HCT116 (cell line): Measurements from ENCODE around the gene PCDHGA1. TPM values are rescaled to one million over a fixed set of nuclear protein-coding genes. Genes with fewer than 3 reads are reported as not detected.

Experiments used
- ATAC-seq: fragments of 200-7000 bp; cut with Tn5 transposase; 2 replicates; pipeline ENCODE4 v1.9.1; 2020; ENCODE audit warnings: mild to moderate bottlenecking, moderate library complexity
- BruUV-seq: library from RNA; stranded (reverse); fragments of 400-500 nt; replicated peaks from 2 replicates; lab custom pipeline; 2021; lab: Mats Ljungman, UMichigan
- CTCF ChIA-PET: fragments of 300-600 bp; sonication (Branson Sonifier 250); formaldehyde crosslinking; loops from one replicate; lab custom pipeline; 2021; ENCODE audit warnings: antibody characterized with exemption; lab: Charles Lee
- POLR2A ChIA-PET: fragments of 300-600, 350-600 bp; sonication (Branson Sonifier 250); formaldehyde crosslinking; loops from one replicate; lab custom pipeline; 2021; ENCODE audit warnings: antibody characterized with exemption; lab: Charles Lee
- RAD21 ChIA-PET, 2 experiments: fragments of 300-600 bp; sonication (Branson Sonifier 250); formaldehyde crosslinking; loops; one replicate each; lab custom pipeline; 2023; ENCODE audit warnings: low total read pairs in 2 of 2; ENCODE audit not compliant: uncharacterized antibody in 2 of 2, unreplicated experiment in 2 of 2, low non-redundant PET in 1 of 2; lab: Charles Lee
- DNase-seq: peaks from one replicate; pipeline ENCODE4 v3.0.0-alpha.2; 2010; ENCODE audit warnings: low read depth, low spot score
- H2AFZ ChIP-seq: fragments of 200-600 bp; shearing (Covaris generic), sonication (generic); 2 replicates; pipeline ENCODE4 v1.6.1; 2017; ENCODE audit warnings: low read depth, mixed run types, mixed read lengths, antibody characterized with exemption, low read length; ENCODE audit not compliant: poor library complexity, severe bottlenecking
- H3K27ac ChIP-seq: 2 replicates; pipeline ENCODE4 v1.5.1; 2012; ENCODE audit warnings: low read depth, low read length
- H3K27me3 ChIP-seq: fragments of 200-600 bp; sonication (generic); 2 replicates; pipeline ENCODE4 v1.6.1; 2016; ENCODE audit warnings: mixed run types, low read length, mixed read lengths; ENCODE audit not compliant: insufficient read depth
- H3K36me3 ChIP-seq, 2 experiments: fragments of 200-500 bp in 1 of 2; fragments of 200-600 bp in 1 of 2; sonication (Bioruptor generic) in 1 of 2; sonication (generic) in 1 of 2; 2 replicates each; pipeline versions ENCODE4 v1.5.1 to v1.6.1; 2014 to 2016; ENCODE audit warnings: low read length in 2 of 2, inconsistent platforms in 1 of 2, mixed read lengths in 1 of 2, mixed run types in 1 of 2; ENCODE audit not compliant: insufficient read depth in 2 of 2, control insufficient read depth in 1 of 2
- H3K4me1 ChIP-seq, 2 experiments: fragments of 200-600 bp in 1 of 2; sonication (generic) in 1 of 2; 2 replicates each; pipeline versions ENCODE4 v1.5.1 to v1.6.1; 2012 to 2017; ENCODE audit warnings: low read length in 2 of 2, inconsistent platforms in 1 of 2, mild to moderate bottlenecking in 1 of 2, mixed read lengths in 1 of 2, mixed run types in 1 of 2, moderate library complexity in 1 of 2; ENCODE audit not compliant: insufficient read depth in 2 of 2, control insufficient read depth in 1 of 2
- H3K4me2 ChIP-seq: fragments of 200-600 bp; sonication (generic); 2 replicates; pipeline ENCODE4 v1.6.1; 2017; ENCODE audit warnings: mixed run types, low read length, mixed read lengths
- H3K4me3 ChIP-seq, 2 experiments: fragments of 200-600 bp in 1 of 2; sonication (generic) in 1 of 2; replicated peaks in 1 of 2; 2 replicates each; pipeline ENCODE4 v1.5.1; 2011 to 2016; ENCODE audit warnings: low read length in 2 of 2, control low read depth in 1 of 2, low read depth in 1 of 2, mild to moderate bottlenecking in 1 of 2, mixed read lengths in 1 of 2, mixed run types in 1 of 2
- H3K79me2 ChIP-seq: fragments of 200-600 bp; sonication (generic); 2 replicates; pipeline ENCODE4 v1.6.1; 2017; ENCODE audit warnings: mild to moderate bottlenecking, mixed run types, low read length, moderate library complexity, mixed read lengths; ENCODE audit not compliant: insufficient read depth
- H3K9ac ChIP-seq: fragments of 200-600 bp; sonication (generic); 2 replicates; pipeline ENCODE4 v1.6.1; 2016; ENCODE audit warnings: low read length, mixed read lengths
- H3K9me2 ChIP-seq: fragments of 200-600 bp; sonication (generic), shearing (Covaris generic); 2 replicates; pipeline ENCODE4 v1.6.1; 2017; ENCODE audit warnings: mixed run types, mild to moderate bottlenecking, moderate library complexity; ENCODE audit not compliant: insufficient read depth
- H3K9me3 ChIP-seq, 2 experiments: fragments of 200-500 bp in 1 of 2; fragments of 200-600 bp in 1 of 2; sonication (Bioruptor generic) in 1 of 2; sonication (generic) in 1 of 2; 2 replicates each; pipeline ENCODE4 v1.6.1; 2014 to 2017; ENCODE audit warnings: low read length in 2 of 2, mixed read lengths in 2 of 2, inconsistent platforms in 1 of 2, low read depth in 1 of 2, mild to moderate bottlenecking in 1 of 2, mixed run types in 1 of 2, moderate library complexity in 1 of 2; ENCODE audit not compliant: control insufficient read depth in 1 of 2, insufficient read depth in 1 of 2
- H4K20me1 ChIP-seq: fragments of 200-600 bp; sonication (generic), shearing (Covaris generic); 2 replicates; pipeline ENCODE4 v1.6.1; 2017; ENCODE audit warnings: mixed run types, mild to moderate bottlenecking, moderate library complexity; ENCODE audit not compliant: insufficient read depth
- CEBPB ChIP-seq: IDR thresholded peaks from 2 replicates; pipeline ENCODE4 v1.6.1; 2012; ENCODE audit warnings: low read depth
- EZH2 ChIP-seq: fragments of 200-600 bp; sonication (generic); IDR thresholded peaks from 2 replicates; pipeline ENCODE4 v1.6.1; 2017; ENCODE audit warnings: antibody characterized with exemption, mixed run types
- EZH2phosphoT487 ChIP-seq: fragments of 200-600 bp; IDR thresholded peaks from 2 replicates; pipeline ENCODE4 v1.6.1; 2018; ENCODE audit warnings: antibody characterized with exemption, borderline replicate concordance
- JUND ChIP-seq: IDR thresholded peaks from 2 replicates; pipeline ENCODE4 v1.6.1; 2012
- POLR2A ChIP-seq: IDR thresholded peaks from 2 replicates; pipeline ENCODE4 v1.7.0; 2011; ENCODE audit warnings: borderline replicate concordance; ENCODE audit not compliant: insufficient read depth, insufficient read length; ENCODE audit errors: extremely low read depth
- POLR2AphosphoS5 ChIP-seq: IDR thresholded peaks from 2 replicates; pipeline ENCODE4 v1.6.1; 2011; ENCODE audit warnings: mild to moderate bottlenecking, low read depth, low read length, moderate library complexity
- RAD21 ChIP-seq: IDR thresholded peaks from 2 replicates; pipeline ENCODE4 v1.6.1; 2012; ENCODE audit warnings: low read depth, mild to moderate bottlenecking
- SIN3A ChIP-seq: IDR thresholded peaks from 2 replicates; pipeline ENCODE4 v1.6.1; 2012; ENCODE audit warnings: low read depth
- SP1 ChIP-seq: IDR thresholded peaks from 2 replicates; pipeline ENCODE4 v1.6.1; 2012; ENCODE audit warnings: low read depth
- SRF ChIP-seq: IDR thresholded peaks from 2 replicates; pipeline ENCODE4 v1.6.1; 2012; ENCODE audit warnings: low read depth
- TCF7L2 ChIP-seq: IDR thresholded peaks from 2 replicates; pipeline ENCODE4 v1.7.0; 2011; ENCODE audit warnings: borderline replicate concordance, inconsistent platforms; ENCODE audit not compliant: insufficient read depth, insufficient read length; ENCODE audit errors: extremely low read depth
- YY1 ChIP-seq: IDR thresholded peaks from 2 replicates; pipeline ENCODE4 v1.6.1; 2011; ENCODE audit warnings: low read length, low read depth, moderate library complexity, mild to moderate bottlenecking; ENCODE audit not compliant: insufficient replicate concordance; ENCODE audit errors: extremely low read depth
- ZFX ChIP-seq: fragments of 450-650 bp; IDR thresholded peaks from 2 replicates; pipeline ENCODE4 v1.6.1; 2017
- ZNF274 ChIP-seq: fragments of 200-500 bp; sonication (Bioruptor generic); IDR thresholded peaks from 2 replicates; pipeline ENCODE4 v1.6.1; 2014; ENCODE audit warnings: mild to moderate bottlenecking, low read depth, low read length, inconsistent platforms
- intact Hi-C: fragments of 100-400 bp; cut with micrococcal nuclease; formaldehyde crosslinking; loops from 2 replicates; pipeline ENCODE4 v1.10.0; 2022
- total RNA-seq: library from RNA; stranded (reverse); gene quantifications from one replicate; pipeline ENCODE4 v1.2.1, GENCODE V29; 2021; ENCODE audit not compliant: unreplicated experiment
- TF ChIP-seq, protein P1 (sequence below): IDR thresholded peaks from 2 replicates; pipeline ENCODE4 v1.6.1; 2011; ENCODE audit warnings: mild to moderate bottlenecking, low read length, moderate library complexity; ENCODE audit not compliant: insufficient replicate concordance; ENCODE audit errors: extremely low read depth
- TF ChIP-seq, protein P2 (sequence below), 3 experiments: fragments of 200-600 bp in 1 of 3; sonication (generic) in 1 of 3; IDR thresholded peaks in 2 of 3; conservative IDR thresholded peaks in 1 of 3; 2 replicates each; pipeline ENCODE4 v1.5.1; 2012 to 2017; ENCODE audit warnings: low read depth in 2 of 3, low read length in 2 of 3, antibody characterized with exemption in 1 of 3, borderline replicate concordance in 1 of 3, control low read depth in 1 of 3, mild to moderate bottlenecking in 1 of 3, mixed read lengths in 1 of 3, mixed run types in 1 of 3, moderate library complexity in 1 of 3; ENCODE audit not compliant: insufficient read depth in 1 of 3

The PCDHGA1 gene
- total RNA-seq, 1 experiment from 2014 or later = 0.05 TPM

DNA sequence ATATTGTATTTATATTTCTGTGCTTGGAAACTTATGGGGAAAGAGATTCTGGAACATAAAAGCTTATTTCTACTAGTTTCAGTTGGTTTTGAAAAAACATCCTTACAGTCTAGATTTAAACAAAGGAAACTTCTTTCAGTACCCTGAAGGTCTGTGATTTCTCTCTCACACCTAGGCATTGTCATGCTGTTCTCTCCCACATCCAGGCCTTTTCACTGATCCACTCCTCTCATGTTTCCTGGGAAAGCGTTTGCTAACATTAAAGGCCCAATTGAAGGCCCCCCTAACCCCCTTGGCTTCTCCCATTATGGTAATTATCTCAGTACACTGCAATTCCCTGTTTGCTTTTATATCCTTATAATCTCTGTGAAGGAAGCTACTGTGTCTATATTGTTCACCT is 12.5 kb downstream of the PCDHGA1 start:
- H3K4me1 ChIP-seq = no peaks in the 10 kb centered on the region
- ChIA-PET POLR2A (no interaction called here), RAD21 (no interaction called here), CTCF (no interaction called here)
- no peaks in the 10 kb centered on the region for H3K9me2 ChIP-seq
- TF ChIP-seq ZNF274 (no peak), JUND (no peak), EZH2 (no peak), TCF7L2 (no peak), SP1 (no peak), SRF (no peak), EZH2phosphoT487 (no peak), CEBPB (no peak), POLR2A (no peak), RAD21 (no peak), YY1 (no peak), POLR2AphosphoS5 (no peak), ZFX (no peak), SIN3A (no peak)
- TF ChIP-seq, protein P1, sequence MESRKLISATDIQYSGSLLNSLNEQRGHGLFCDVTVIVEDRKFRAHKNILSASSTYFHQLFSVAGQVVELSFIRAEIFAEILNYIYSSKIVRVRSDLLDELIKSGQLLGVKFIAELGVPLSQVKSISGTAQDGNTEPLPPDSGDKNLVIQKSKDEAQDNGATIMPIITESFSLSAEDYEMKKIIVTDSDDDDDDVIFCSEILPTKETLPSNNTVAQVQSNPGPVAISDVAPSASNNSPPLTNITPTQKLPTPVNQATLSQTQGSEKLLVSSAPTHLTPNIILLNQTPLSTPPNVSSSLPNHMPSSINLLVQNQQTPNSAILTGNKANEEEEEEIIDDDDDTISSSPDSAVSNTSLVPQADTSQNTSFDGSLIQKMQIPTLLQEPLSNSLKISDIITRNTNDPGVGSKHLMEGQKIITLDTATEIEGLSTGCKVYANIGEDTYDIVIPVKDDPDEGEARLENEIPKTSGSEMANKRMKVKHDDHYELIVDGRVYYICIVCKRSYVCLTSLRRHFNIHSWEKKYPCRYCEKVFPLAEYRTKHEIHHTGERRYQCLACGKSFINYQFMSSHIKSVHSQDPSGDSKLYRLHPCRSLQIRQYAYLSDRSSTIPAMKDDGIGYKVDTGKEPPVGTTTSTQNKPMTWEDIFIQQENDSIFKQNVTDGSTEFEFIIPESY = no peak
- TF ChIP-seq, protein P2, sequence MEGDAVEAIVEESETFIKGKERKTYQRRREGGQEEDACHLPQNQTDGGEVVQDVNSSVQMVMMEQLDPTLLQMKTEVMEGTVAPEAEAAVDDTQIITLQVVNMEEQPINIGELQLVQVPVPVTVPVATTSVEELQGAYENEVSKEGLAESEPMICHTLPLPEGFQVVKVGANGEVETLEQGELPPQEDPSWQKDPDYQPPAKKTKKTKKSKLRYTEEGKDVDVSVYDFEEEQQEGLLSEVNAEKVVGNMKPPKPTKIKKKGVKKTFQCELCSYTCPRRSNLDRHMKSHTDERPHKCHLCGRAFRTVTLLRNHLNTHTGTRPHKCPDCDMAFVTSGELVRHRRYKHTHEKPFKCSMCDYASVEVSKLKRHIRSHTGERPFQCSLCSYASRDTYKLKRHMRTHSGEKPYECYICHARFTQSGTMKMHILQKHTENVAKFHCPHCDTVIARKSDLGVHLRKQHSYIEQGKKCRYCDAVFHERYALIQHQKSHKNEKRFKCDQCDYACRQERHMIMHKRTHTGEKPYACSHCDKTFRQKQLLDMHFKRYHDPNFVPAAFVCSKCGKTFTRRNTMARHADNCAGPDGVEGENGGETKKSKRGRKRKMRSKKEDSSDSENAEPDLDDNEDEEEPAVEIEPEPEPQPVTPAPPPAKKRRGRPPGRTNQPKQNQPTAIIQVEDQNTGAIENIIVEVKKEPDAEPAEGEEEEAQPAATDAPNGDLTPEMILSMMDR (IDR thresholded peaks at IDR 0.05 in 2 of 3, conservative IDR thresholded peaks at IDR 0.05 in 1 of 3; ENCODE audit: borderline replicate concordance in 1 of 3, insufficient read depth in 1 of 3, low read depth in 2 of 3, low read length in 2 of 3) = no peak
- H3K27ac ChIP-seq = no peak overlapping the region
- no peak overlapping the region for H3K9ac ChIP-seq
- H3K9me3 ChIP-seq = peaks cover 4% of the 10 kb centered on the region in 2 experiments; a peak in 2 of 4 replicates
- no peaks in the 10 kb centered on the region for H4K20me1 ChIP-seq
- H3K4me3 ChIP-seq = no peak overlapping the region
- no peaks in the 10 kb centered on the region for H3K27me3 ChIP-seq
- DNase-seq (no peak), ATAC-seq (no peak)
- no peak overlapping the region for H3K4me2 ChIP-seq
- H2AFZ ChIP-seq = no peak overlapping the region
- no TSS peak for BruUV-seq
- no peaks in the 10 kb centered on the region for H3K79me2 ChIP-seq
- intact Hi-C loops = no loop called here
- H3K36me3 ChIP-seq = no peaks in the 10 kb centered on the region
